Measurements from ENCODE around the gene KMT2A. TPM values are rescaled to one million over a fixed set of nuclear protein-coding genes. Genes with fewer than 3 reads are reported as not detected.

Gene KMT2A
- total RNA-seq: 17.1 and 44.8 TPM in 2 replicates

GRCh38 chr11:118435893-118436624 is at the start of gene KMT2A:
KMT2A (plus strand) TSS chr11:118436492; CDS start chr11:118436513, 21 bp downstream.

GRCh38 chr11:118401151-118401879 is 35.0 kb upstream of the KMT2A start, which contains the start of gene ATP5MG:
ATP5MG (plus strand) TSS chr11:118401606; CDS start chr11:118401666, 60 bp downstream.

GRCh38 chr11:118527109-118527508 is 90.8 kb downstream of the KMT2A start, which contains the start of gene TTC36:
TTC36 (plus strand) TSS chr11:118527474; CDS start chr11:118527495, 21 bp downstream.

GRCh38 chr11:118530683-118531596 is 94.6 kb downstream of the KMT2A start, which contains the start of gene TMEM25:
TMEM25 (plus strand) TSS chr11:118531192; CDS start chr11:118531802, 610 bp downstream.

GRCh38 chr11:118572061-118572980 is 136.0 kb downstream of the KMT2A start, which contains the start of gene ARCN1:
ARCN1 (plus strand) TSS chr11:118572409; CDS start chr11:118572548, 139 bp downstream.

Other genes starting within 250 kb of the KMT2A start
- not detected in 2 replicates for gene JAML, start 211.5 kb upstream of the KMT2A start, total RNA-seq
- gene MPZL3, start 184.1 kb upstream of the KMT2A start, total RNA-seq: 44.3 and 64.3 TPM in 2 replicates
- 48.2 and 140 TPM in 2 replicates for gene MPZL2, start 172.2 kb upstream of the KMT2A start, total RNA-seq
- 0.07 TPM in 1 of 2 replicates, not detected in the other for gene CD3E, start 131.8 kb upstream of the KMT2A start, total RNA-seq
- gene CD3D, start 93.8 kb upstream of the KMT2A start, total RNA-seq: not detected in 2 replicates
- gene CD3G, start 92.1 kb upstream of the KMT2A start, total RNA-seq: not detected in 2 replicates
- 24.3 and 32.5 TPM in 2 replicates for gene UBE4A, start 76.9 kb upstream of the KMT2A start, total RNA-seq
- 52.5 and 121 TPM in 2 replicates for gene ATP5MG, start 34.9 kb upstream of the KMT2A start, total RNA-seq
- gene TTC36, start 91.0 kb downstream of the KMT2A start, total RNA-seq: 0.68 and 1.3 TPM in 2 replicates
- gene TMEM25, start 94.7 kb downstream of the KMT2A start, total RNA-seq: 14.4 and 40.4 TPM in 2 replicates
- 19.1 and 27.6 TPM in 2 replicates for gene IFT46, start 129.4 kb downstream of the KMT2A start, total RNA-seq
- gene ARCN1, start 135.9 kb downstream of the KMT2A start, total RNA-seq: 99.5 and 127 TPM in 2 replicates
- gene PHLDB1, start 171.1 kb downstream of the KMT2A start, total RNA-seq: 12.3 and 38.2 TPM in 2 replicates
- gene TREH, start 243.2 kb downstream of the KMT2A start, total RNA-seq: not detected in 2 replicates